Astrocyte of the cerebellum (primary cell): ENCODE measurements around the gene SLC35F1.
"Not testable (repeated sequence)": the region's sequence is repeated elsewhere in the genome, so short reads cannot be mapped to it uniquely, and the experiment has no call there.

Source experiments
- DNase-seq: peaks from one replicate; pipeline ENCODE4 v3.0.0-alpha.2; 2011; ENCODE audit warnings: low read depth
- H3K4me3 ChIP-seq: 2 replicates; pipeline ENCODE4 v1.5.1; 2011; ENCODE audit warnings: mild to moderate bottlenecking, low read depth, low read length, moderate library complexity
- in situ Hi-C: cut with HindIII; loops from 2 replicates; pipeline ENCODE4 v1.10.0; 2017; ENCODE audit warnings: low sequenced_read_pairs
- TF ChIP-seq, protein P1 (sequence below): IDR thresholded peaks from 2 replicates; pipeline ENCODE4 v1.5.1; 2012; ENCODE audit warnings: low read length, low read depth, moderate library complexity, mild to moderate bottlenecking; ENCODE audit errors: missing control alignments

The SLC35F1 gene

DNA sequence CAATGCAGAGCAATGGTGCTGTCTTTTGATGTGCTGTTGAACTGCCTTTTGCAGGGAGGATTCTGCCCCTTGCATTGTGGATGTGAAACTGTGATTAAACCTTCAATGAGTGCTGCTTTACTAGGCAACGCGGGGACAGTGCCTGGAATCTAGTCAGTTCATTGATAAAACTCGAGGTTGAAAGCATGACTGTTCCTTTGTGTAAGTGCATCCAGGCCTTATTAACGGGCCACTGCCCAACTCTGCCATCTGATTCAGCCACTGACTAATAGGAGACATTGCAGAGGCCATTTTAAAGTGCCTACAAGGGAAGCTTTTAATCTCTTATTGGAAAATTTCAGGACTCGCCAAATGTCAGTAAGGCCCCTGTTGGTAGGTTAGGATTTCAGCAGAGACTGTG lies 49.3 kb downstream of the SLC35F1 start:
- no peak for DNase-seq
- in situ Hi-C loops, result no loop called here
- TF ChIP-seq, protein P1, sequence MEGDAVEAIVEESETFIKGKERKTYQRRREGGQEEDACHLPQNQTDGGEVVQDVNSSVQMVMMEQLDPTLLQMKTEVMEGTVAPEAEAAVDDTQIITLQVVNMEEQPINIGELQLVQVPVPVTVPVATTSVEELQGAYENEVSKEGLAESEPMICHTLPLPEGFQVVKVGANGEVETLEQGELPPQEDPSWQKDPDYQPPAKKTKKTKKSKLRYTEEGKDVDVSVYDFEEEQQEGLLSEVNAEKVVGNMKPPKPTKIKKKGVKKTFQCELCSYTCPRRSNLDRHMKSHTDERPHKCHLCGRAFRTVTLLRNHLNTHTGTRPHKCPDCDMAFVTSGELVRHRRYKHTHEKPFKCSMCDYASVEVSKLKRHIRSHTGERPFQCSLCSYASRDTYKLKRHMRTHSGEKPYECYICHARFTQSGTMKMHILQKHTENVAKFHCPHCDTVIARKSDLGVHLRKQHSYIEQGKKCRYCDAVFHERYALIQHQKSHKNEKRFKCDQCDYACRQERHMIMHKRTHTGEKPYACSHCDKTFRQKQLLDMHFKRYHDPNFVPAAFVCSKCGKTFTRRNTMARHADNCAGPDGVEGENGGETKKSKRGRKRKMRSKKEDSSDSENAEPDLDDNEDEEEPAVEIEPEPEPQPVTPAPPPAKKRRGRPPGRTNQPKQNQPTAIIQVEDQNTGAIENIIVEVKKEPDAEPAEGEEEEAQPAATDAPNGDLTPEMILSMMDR, result no peak

DNA sequence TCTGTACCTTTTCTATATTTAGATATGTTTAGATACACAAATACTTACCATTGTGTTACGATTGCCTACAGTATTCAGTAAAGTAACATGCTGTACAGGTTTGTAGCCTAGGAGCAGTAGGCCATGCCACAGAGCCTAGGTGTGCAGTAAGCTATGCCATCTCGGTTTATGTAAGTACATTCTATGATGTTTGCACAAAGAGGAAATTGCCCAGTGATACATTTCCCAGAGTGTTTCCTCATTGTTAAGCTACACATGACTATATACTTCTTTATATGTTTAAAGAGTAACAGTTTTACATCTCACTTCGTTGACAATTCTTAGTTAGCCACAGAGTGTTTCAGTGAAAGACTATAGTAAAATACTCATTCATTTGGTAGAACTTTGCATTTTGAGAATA lies 51.5 kb downstream of the SLC35F1 start:
- TF ChIP-seq, protein P1, result no peak
- no peak for DNase-seq
- in situ Hi-C loops, result no loop called here
- H3K4me3 ChIP-seq, result no peak overlapping the region

More for the DNA sequence above, 49.3 kb downstream of the SLC35F1 start:
- H3K4me3 ChIP-seq, result no peak overlapping the region

DNA sequence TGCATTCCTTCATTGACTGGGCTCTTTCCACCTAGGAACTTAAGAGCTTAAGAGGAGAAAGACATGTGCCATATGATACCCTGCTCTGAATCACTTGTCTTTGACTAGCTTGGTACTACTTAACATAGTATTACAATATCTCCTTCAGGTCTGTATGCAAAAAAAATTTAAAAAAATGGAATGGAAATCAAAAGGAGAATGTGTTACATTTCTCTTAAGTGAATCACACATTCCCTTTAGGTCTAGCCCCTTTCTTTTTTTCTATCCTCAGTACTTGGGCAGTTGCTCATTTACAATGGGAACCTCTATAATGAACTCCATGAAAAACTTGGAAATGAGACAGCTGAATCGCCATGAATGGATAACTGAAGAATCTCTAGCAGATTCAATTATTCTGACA lies 53.8 kb downstream of the SLC35F1 start:
- no peak overlapping the region for H3K4me3 ChIP-seq
- in situ Hi-C loops, result no loop called here
- TF ChIP-seq, protein P1, result no peak

DNA sequence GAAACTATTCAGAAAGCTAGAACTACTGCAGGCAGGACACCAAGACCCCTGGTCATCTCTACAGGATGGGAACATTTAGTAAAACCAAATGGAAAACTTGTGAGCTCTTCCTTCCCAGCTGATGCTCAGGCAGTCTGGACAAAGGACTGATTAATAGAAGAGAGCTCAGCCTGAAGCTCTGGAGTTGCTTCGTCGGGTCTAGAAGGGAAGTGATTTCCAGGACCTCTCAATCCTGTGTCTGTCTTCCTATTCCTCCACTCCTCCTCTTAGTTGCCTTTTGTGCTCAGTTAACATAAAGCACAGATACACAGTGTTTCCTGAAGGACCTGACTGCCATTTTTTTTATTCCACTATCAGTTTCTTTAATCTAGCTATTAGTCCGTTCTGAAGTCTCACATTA lies 54.2 kb downstream of the SLC35F1 start:
- DNase-seq, result no peak
- no peak overlapping the region for H3K4me3 ChIP-seq
- TF ChIP-seq, protein P1, result no peak
- in situ Hi-C loops, result no loop called here

More for the DNA sequence above, 53.8 kb downstream of the SLC35F1 start:
- DNase-seq, result no peak

DNA sequence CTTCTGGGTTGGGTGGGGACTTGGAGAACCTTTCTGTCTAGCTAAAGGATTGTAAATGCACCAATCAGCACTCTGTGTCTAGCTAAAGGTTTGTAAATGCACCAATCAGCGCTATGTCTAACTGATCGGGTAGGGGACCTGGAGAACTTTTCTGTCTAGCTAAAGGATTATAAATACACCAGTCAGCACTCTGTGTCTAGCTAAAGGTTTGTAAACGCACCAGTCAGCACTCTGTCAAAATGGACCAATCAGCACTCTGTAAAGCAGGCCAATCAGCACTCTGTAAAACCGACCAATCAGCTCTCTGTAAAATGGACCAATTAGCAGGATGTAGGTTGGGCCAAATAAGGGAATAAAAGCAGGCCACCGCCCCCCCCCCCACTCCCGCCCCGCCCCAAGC lies 58.7 kb downstream of the SLC35F1 start:
- in situ Hi-C loops, H3K4me3 ChIP-seq, DNase-seq: not testable (repeated sequence)

DNA sequence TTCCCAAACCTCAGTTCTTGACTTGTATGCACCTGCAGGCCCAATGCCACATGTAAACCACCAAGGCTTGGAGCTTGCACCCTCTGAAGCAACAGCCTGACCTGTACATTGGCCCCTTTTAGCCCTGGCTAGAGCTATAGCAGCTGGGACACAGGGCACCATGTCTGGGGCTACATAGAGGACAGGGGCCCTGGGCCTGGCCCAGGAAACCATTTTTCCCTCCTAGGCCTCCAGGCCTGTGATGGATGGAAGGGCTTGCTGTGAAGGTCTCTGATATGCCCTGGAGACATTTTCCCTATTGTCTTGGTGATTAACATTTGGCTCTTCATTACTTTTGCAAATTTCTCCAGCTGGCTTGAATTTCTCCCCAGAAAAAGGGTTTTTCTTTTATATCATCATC lies 64.6 kb downstream of the SLC35F1 start:
- in situ Hi-C loops, result no loop called here
- H3K4me3 ChIP-seq, result no peak overlapping the region
- TF ChIP-seq, protein P1, result no peak
- no peak for DNase-seq

DNA sequence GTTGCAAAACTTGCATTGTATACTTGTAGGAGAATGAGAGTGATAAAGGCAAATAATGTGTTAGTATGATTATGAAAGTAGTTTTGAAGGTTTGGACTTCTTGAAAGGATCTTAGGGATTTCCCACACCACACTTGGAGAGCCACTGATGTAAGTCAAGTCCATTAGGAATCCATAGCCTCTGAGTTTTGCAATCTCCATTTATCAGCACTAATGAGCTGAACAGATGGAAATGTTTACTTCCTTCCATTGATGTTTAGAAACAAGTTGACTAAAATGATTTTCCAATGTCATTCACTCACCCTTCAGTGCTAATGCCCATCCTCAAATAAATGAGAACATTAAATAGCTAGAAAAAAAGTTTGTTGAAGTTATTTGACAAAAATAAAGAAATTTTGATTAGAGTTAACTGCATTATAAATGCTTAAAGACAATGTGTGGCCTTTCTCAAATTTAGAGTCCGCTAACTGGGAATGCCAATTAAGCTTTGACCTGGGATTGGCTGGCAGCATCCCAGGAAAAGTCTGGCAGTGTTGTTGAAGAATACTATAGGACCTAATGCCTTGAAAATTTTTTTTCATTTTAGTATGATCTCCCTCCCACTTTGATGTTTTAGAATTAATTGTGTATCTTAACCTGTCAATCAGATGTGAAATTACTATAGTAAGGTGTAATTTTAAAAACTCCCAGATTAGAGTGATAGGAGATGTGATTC lies 68.0 kb downstream of the SLC35F1 start:
- DNase-seq, result no peak
- in situ Hi-C loops, result no loop called here
- no peak overlapping the region for H3K4me3 ChIP-seq
- TF ChIP-seq, protein P1, result no peak
